Epidermal melanocyte (primary cell): ENCODE measurements around the gene DNM3.
"Not testable (repeated sequence)": the region's sequence is repeated elsewhere in the genome, so short reads cannot be mapped to it uniquely, and the experiment has no call there.

Source experiments
- DNase-seq: peaks from one replicate; pipeline ENCODE4 v3.0.0; 2011; ENCODE audit warnings: low spot score; ENCODE audit not compliant: insufficient read length

Gene DNM3

DNA sequence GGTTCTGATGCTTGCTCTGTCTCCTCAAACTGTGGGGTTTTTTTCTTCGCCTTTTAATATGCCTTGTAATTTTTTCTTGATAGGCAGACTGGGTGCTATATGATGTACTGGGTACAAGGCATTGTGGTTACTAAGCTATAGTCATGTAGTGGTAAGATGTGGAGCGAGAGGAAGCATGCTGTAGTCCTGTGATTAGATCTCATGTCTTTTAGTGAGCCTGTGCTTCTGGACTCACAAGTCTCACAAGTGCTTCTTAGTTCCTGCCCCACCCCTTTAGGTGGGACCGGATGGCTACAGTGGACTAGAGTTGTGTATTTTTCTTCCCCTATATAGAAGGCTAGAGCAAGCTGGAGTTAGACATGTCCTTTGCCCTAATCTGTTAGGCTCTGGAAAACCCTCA is 178.7 kb downstream of the DNM3 start:
- DNase-seq = no peak

DNA sequence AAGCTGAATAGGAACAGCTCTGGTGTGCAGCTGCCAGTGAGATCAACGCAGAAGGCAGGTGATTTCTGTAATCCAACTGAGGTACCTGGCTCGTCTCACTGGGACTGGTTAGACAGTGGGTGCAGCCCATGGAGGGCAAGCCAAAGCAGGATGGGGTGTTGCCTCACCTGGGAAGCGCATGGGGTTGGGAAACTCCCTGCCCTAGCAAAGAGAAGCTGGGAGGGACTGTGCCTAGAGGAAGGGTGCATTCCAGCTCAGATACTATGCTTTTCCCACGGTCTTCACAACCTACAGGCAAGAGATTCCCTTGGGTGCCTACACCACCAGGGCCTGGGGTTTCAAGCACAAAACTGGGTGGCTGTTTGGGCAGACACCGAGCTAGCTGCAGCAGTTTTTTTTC is 183.2 kb downstream of the DNM3 start:
- no peak for DNase-seq

DNA sequence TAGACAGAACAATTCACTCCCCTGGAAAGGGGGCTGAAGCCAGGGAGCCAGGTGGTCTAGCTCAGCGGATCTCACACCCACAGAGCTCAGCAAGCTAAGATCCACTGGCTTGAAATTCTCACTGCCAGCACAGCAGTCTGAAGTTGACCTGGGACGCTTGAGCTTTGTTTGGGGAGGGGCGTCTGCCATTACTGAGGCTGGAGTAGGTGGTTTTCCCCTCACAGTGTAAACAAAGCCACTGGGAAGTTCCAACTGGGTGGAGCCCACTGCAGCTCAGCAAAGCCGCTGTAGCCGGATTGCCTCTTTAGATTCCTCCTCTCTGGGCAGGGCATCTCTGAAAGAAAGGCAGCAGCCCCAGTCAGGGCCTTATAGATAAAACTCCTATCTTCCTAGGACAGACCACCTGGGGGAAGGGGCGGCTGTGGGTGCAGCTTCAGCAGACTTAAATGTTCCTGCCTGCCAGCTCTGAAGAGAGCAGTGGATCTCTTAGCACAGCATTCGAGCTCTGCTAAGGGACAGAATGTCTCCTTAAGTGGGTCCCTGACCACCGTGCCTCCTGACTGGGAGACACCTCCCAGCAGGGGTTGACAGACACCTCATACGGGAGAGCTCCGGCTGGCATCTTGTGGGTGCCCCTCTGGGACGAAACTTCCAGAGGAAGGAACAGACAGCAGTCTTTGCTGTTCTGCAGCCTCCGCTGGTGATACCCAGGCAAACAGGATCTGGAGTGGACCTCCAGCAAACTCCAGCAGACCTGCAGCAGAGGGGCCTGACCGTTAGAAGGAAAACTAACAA is 183.8 kb downstream of the DNM3 start:
- not testable (repeated sequence) for DNase-seq

DNA sequence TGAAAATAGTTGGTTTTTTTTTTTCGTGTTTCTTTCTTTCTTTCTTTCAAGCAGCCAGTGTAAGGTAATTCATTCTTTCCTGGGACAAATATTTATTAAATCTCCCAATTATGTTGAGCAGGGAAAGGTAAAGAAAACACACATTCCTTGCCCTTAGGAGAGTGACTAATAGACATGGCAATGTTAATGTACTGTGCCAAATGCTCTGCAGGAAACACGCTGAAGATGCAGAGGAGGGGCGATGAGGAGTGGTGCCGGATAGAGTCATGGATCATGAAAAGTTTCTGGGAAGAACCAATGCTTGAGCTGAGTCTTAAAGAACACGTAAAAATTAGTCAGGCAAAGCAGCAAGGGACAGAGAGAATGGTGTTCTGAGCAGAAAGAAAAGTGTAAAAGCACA is 199.2 kb downstream of the DNM3 start:
- DNase-seq = no peak

DNA sequence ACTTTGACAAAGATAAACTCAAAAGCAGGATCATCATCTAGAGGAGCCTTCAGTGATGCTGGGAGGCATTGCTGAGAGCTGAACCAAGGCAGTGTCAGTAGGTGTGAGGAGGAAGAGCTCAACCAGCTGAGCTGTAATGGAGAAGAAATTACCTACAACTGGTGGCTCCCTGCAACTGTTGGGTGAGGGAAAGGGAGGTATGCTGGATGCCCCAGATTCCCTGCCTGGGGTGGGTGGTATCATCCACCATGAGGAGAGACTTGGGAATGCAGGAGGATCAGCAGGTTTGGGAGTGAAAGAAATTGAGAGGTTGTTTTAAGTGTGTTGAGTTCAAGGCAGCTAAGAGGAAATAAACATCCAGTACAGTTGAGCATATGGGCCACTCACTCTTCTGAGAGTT is 199.8 kb downstream of the DNM3 start:
- DNase-seq = no peak

DNA sequence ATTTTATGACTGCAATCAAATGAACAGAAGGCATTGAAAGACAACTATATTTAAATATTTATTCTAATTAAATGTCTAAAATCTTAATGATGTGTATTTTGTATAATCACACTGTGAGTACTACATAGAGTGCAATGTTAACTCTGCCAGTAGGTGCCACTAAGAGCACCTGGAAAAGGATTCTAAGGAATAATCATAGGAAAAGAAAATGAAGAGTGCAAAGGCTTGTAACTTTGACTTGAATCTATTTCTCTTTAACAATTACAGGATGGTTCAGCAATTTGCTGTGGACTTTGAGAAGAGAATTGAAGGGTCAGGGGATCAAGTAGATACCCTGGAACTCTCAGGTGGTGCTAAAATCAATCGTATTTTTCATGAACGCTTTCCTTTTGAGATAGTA is 200.4 kb downstream of the DNM3 start:
- DNase-seq = no peak

DNA sequence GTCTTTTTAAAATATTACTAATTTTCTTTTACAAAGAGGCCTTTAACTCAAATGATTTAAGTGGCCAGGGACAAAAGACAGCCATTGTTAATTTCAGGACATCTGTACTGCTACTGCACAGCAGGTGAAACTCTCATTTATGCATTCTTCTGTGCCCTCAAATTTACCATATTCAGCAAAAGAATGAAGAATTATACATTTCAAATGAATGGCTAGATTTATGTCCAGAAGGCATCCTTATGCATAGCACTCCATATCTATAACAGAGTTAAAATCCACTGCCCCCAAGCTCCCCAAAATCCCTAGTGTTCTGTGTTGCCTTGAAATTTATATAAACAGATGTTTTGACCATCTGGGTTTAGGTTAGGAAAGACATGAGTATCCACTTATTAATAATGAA is 202.6 kb downstream of the DNM3 start:
- no peak for DNase-seq

DNA sequence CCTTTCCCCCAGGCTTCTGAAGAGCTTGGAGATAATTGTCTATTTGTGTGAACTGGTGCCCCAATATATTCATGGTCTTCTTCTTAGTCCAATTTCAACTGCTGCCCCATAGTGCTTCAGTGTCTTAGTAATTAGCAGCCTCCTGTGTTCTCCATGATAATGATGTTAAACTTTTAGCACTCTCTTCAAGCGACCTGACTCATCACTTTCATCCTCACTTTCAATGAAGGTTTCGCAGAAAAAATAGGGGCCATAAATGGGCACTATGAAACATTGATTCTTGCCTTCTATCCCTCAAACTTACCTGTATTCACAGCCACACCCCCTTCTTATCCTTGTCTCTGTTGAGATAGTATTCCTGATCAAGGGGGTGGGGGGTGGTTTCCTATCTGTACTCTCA is 210.6 kb downstream of the DNM3 start:
- no peak for DNase-seq

DNA sequence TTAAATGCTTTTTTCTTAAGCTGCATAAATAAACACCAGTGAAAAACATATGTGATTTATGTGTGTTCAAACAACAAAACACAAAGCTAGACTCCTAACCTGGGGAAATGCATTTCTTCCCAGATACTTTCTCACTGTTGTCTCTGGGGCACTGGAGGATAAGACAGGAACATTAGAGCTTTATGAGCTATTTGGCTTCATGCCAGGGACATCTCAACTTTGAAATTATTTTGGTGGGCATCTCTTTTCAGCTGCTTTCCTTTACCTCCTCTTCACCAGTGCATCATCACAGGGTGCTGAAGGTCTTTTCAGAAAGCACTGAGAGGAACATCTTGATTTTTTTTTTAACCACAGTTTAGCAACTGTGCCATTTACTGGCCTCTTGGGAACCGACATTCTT is 212.9 kb downstream of the DNM3 start:
- DNase-seq = no peak

DNA sequence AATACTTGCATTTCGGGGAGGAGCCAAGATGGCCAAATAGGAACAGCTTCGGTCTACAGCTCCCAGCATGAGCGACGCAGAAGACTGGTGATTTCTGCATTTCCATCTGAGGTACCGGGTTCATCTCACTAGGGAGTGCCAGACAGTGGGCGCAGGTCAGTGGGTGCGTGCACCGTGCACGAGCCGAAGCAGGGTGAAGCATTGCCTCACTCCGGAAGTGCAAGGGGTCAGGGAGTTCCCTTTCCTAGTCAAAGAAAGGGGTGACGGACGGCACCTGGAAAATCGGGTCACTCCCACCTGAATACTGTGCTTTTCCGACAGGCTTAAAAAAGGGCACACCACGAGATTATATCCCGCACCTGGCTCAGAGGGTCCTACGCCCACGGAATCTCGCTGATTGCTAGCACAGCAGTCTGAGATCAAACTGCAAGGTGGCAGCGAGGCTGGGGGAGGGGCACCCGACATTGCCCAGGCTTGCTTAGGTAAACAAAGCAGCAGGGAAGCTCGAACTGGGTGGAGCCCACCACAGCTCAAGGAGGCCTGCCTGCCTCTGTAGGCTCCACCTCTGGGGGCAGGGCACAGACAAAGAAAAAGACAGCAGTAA is 214.6 kb downstream of the DNM3 start:
- DNase-seq = not testable (repeated sequence)

DNA sequence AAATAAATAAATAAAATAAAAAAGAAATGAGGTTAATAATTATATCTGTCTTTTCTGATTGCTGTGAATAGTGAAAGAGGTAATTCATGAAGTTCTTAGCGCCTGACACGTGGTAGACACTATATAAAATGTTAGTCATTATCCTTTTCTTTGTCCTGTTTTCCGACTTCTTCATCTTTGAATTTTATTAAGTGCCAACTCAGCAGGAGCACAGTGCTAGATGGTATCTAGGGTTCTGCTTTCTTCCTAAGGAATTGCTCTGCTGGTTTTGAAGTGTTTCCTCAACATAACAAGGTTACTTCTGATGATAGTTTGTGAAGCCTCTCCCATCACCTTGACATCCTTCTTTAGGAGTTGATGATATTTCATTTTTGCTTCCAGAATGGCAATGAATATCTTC is 227.0 kb downstream of the DNM3 start:
- no peak for DNase-seq

DNA sequence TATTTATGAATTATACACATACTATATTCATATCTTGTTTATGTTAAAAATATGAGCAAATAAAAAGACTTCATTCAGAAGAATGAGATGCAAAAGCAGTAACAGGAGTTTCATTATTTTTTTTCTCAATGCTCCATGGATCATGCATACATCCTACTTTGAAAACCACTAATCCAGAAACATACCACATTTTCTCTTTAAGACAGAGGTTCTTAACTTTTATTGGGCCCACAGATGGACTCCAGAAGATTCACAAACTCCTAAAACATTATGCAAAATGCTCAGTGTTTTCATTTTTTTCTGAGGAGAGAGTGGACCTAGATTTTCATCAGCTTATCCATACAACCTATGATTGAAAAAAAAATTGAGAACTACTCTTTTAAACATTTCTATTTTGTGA is 227.8 kb downstream of the DNM3 start:
- no peak for DNase-seq

DNA sequence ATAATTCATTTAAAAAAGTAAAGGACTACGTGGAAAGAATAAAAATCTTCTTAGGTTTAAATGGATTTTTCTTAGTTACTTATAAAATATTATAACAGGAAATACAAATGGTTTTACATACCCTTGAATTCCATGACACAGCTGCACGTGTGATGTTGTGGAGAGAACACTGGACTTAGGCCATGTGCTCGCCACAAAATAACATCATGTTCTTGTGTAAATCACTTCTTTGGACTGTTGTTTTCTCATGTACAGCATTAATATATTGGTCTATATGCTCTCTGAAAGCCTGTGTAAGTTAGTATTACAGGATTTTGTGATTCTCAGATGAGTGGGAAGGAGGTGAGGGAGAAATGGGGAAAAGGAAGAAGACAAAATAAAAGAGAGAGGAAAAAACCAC is 228.2 kb downstream of the DNM3 start:
- no peak for DNase-seq

DNA sequence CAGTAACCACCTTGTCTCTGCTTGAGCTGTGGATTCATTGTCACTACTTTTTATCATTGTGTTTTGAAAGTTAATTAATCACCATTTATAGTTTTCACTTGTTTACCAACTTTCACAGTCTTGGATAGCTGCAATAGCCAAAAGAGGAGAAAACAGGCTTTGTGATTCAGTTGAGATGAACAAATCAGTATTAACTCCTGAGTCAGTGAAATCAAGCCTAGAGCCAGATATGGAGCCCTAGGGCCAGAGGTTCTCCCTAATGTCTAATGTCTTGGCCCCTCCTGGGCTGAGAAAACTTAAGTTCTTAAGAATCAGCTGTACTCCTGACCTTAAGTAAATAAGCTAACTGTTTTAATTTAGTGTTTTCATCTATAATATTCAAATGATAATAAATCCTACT is 228.8 kb downstream of the DNM3 start:
- no peak for DNase-seq

DNA sequence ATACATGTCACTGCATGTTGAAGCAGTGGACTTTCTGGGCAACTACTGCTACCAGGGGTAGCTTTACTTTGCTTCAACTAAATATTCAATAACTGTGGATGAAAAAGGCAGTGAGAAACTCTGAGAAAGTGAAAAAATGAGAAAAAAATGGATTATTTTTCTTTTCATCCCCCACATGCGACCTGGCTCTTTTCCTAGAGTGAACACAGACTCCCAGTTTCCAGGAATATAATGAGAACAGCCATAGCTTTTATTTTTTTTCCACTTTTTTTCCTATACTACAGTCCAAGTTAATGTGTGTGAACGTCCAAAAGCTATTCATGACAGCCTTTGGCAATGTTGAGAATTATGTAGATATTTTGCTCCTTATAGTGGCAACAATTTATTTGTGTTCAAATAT is 230.4 kb downstream of the DNM3 start:
- no peak for DNase-seq

DNA sequence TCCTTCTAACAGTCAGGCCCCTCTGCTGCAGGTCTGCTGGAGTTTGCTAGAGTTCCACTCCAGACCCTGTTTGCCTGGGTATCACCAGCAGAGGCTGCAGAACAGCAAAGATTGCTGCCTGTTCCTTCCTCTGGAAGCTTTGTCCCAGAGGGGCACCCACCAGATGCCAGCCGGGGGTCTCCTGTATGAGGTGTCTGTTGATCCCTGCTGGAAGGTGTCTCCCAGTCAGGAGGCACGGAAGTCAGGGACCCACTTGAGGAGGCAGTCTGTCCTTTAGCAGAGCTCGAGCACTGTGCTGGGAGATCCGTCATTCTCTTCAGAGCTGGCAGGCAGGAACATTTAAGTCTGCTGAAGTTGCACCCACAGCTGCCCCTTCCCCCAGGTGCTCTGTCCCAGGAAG is 238.6 kb downstream of the DNM3 start:
- not testable (repeated sequence) for DNase-seq

DNA sequence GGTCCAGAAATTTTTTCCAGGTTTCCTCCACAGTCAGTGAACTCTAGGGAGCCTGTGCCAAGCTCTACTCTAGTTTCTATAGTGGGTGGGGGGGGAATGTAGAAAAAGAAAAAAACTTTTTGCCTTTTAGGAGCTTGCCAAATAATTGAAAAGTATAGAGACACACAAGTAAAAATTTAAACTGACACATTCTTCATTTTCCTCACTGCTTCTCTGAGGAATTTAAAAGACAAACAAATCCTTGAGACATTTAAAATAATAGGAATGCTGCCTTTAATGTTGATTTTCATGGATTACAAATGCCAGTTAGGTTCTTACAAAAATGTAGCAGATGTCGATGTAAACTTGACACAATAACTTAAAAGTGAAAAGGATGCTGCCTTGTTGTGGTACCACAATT is 241.9 kb downstream of the DNM3 start:
- DNase-seq = no peak

DNA sequence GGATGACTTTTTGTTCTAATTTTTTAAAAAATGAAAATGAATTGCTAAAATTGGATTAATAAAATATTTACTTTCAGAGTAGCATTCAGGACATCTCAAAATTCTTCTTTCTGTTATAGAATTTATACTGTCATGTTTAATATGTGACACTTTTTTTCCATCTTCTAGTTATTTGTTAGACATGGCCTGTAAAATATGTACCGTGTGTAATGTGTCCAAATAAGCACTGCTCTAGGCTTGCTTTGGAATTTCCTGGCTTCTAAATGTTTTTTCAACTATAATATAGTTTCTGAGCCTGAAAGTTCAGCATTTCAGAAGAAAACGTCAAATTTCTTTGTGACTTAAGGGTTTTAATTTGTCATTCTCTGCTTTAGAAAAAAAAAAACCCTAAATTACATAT is 243.6 kb downstream of the DNM3 start:
- DNase-seq = no peak

DNA sequence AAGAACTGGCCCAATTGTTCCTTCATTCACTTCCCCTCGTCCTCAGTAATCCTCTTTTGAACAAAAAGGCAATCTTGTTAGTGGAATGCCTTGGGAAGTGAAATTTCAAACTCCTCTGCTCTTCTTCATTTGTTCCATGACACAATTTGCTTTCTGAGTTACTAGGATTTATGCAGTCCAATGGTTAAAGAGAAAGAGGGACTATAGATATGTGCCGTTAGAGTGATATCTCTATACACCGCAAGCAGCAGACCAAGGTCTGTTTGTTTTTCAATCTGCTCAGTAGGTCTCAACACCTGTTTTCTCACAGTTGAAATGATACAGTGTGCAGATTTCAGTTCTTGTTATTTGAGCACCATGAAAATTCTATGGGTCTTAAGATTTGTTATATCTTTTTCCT is 244.0 kb downstream of the DNM3 start:
- DNase-seq = no peak

DNA sequence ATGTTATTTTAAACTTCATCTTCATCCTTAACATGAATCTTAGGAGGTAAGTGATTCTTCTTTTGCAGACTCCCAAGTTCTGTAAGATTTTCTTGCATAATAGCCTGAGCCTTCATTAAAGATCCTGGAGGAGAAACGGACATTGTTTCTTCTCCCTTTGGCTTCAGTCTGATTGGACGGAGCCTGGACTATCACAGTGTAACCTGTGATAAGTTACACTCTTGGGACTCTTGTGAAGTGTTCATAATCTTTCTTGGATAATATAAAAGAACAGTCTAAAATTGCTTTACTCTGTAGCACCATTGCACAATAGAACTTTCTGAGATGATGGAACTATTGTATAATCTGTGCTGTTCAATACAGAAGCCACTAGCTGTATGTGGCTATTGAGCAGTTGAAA is 244.8 kb downstream of the DNM3 start:
- DNase-seq = no peak

DNA sequence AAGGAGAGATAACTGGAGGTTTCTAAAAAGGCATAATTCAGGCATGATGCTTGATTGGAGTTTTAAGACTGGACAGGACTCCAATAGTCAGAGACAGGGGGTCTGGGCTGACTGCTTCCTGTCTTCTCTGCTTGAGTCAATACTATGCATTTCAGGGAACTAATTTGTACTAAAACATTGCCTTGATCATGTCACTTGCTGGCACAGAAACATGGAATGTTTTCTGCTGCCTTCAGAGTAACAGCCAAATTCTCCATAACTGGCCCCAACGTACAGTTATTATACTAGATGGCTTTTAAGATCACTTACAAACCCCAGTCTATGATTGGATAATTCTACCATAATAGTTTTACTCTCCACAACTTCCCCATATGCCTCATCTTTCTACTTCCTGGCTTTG is 247.0 kb downstream of the DNM3 start:
- no peak for DNase-seq

DNA sequence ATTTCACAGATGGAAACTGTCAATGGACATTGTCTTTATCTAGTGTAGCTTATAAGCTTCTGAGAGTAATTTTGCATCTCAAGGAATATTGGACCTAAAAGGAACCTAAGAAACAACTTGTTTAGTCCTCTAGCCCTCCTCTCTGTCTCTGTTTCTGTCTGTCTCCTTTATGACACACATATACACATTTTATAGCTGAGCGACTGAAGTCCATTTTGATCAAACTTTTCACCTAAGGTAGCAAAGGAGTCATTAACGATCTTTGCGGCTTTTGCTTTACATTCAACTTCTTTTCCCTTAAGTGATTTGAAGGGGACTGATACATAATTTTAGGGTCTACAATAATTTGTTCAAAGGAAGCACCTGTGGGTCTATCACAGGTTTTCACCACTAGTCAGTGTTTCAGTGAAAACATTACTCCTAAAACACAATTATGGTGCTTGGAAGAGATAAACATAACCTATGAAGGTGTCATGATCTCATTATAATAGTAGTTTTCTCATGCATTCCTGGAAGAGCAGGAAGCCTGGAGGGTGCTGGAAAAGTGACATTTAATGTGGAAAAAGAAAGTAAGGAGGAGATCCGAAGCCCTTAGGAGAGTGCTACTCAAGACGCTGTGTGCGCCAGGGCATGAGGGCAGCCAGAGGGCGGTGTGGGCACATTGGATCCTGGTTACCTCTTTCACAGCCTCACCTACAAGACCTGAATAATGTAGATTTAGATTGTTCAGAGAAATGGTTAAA is 248.6 kb downstream of the DNM3 start:
- no peak for DNase-seq

DNA sequence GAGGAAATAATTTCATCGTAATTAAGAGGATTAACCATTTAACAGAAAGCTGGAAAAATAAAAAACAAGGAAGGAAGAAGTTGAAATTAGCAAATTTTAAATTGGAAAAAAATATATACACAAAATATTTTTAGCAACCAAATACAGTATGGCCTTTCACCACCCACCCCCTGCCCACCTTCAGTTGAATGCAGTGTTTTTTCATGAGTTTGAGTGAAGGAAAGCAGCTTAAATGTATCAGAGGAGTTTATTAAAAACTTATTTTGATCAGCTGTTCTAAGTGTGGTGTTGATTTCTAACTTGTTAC is 249.2 kb downstream of the DNM3 start:
- no peak for DNase-seq
